Measurements from ENCODE around the gene PWWP2B. TPM values are rescaled to one million over a fixed set of nuclear protein-coding genes. Genes with fewer than 3 reads are reported as not detected.

PWWP2B gene
- total and polyA plus RNA-seq, 2 of the 4 experiments (the other 2 are of a cell fraction) = 1.7 to 2.2 TPM

DNA sequence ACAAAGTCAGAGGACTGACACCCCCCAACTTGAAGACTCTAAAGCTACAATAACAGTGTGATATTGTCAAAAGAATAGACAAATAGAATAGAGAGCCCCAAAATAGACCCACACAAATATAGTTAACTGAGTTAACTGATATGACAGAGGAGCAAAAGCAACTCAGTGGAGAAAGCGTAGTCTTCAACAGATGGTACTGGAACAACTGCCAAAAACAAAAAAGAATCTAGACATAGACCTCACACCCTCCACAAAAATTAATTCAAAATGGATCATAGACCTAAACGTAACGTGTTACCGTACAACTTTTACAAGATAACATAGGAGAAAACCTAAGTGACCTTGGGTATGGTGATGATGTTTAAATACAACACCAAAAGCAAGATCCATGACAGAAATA is 28.6 kb upstream of the PWWP2B start:
- no peak overlapping the region for H3K14ac ChIP-seq (replicated peaks; ENCODE audit: low read depth, low read length)
- H2BK120ac ChIP-seq (ENCODE audit: low read depth, low read length) = no peak overlapping the region
- H2BK15ac ChIP-seq (ENCODE audit: low read depth, low read length) = no peak overlapping the region
- WGBS, 2 experiments (ENCODE audit: extremely low coverage in 2 of 2, insufficient read length in 1 of 2) = no CpG with 5 or more reads among the region's 4 CpGs
- intact Hi-C loops (cut with micrococcal nuclease) = no loop called here
- no peak overlapping the region for H3K18ac ChIP-seq (ENCODE audit: low read depth, low read length)
- H3K9me1 ChIP-seq (ENCODE audit: insufficient read depth, low read length) = 0 out of 2 replicates have a peak, but pooled peaks cover 5% of the 10 kb centered on the region
- no peaks in the 10 kb centered on the region for H3K4me1 ChIP-seq (ENCODE audit: control insufficient read depth, insufficient read depth, low read length)
- DNase-seq (no peak), ATAC-seq (ENCODE audit: low read depth) (no peak)
- H4K8ac ChIP-seq (ENCODE audit: low read depth in 2 of 2, low read length in 2 of 2) = no peak overlapping the region
- dilution Hi-C loops (cut with HindIII; ENCODE audit: low sequenced_read_pairs, unreplicated experiment) = no loop called here
- no peak overlapping the region for H3K4me3 ChIP-seq (ENCODE audit: insufficient read depth, low read depth, low read length)
- no peak overlapping the region for H4K91ac ChIP-seq (ENCODE audit: insufficient read depth, low read depth, low read length)
- no peak overlapping the region for H3K23ac ChIP-seq (ENCODE audit: low read depth, low read length)
- H2AK9ac ChIP-seq (replicated peaks; ENCODE audit: low read depth, low read length, poor library complexity) = no peak overlapping the region
- no TSS peak for BruUV-seq (replicated peaks)
- H4K5ac ChIP-seq (ENCODE audit: low read depth, low read length) = no peak overlapping the region
- H4K20me1 ChIP-seq (ENCODE audit: insufficient read depth, low read length) = no peaks in the 10 kb centered on the region
- H3K56ac ChIP-seq (ENCODE audit: extremely low read depth, insufficient read depth, low read length) = no peak overlapping the region
- H2AFZ ChIP-seq (replicated peaks; ENCODE audit: low read length, poor library complexity) = no peak overlapping the region
- H2BK20ac ChIP-seq (ENCODE audit: low read depth, low read length) = no peak overlapping the region
- H2AK5ac ChIP-seq (ENCODE audit: low read depth, low read length) = no peak overlapping the region
- H3K9me3 ChIP-seq (ENCODE audit: control insufficient read depth, insufficient read depth, low read length) = no peaks in the 10 kb centered on the region
- H3K79me1 ChIP-seq (ENCODE audit: low read depth in 1 of 2, low read length in 2 of 2) = no peaks in the 10 kb centered on the region
- no peak overlapping the region for H2BK5ac ChIP-seq (ENCODE audit: low read depth, low read length, poor library complexity, severe bottlenecking)
- no peak overlapping the region for H3K27ac ChIP-seq (ENCODE audit: insufficient read depth, low read length)
- ChIA-PET POLR2A (ENCODE audit: unreplicated experiment) (no interaction called here), CTCF (interaction anchor here (1.0 kb wide), 1 partner anchor 8 kb away, joined by 4 read pairs; no protein-coding TSS in a partner anchor)
- H3K27me3 ChIP-seq (ENCODE audit: control insufficient read depth, insufficient read depth, low read length) = no peaks in the 10 kb centered on the region
- TF ChIP-seq, protein P1, sequence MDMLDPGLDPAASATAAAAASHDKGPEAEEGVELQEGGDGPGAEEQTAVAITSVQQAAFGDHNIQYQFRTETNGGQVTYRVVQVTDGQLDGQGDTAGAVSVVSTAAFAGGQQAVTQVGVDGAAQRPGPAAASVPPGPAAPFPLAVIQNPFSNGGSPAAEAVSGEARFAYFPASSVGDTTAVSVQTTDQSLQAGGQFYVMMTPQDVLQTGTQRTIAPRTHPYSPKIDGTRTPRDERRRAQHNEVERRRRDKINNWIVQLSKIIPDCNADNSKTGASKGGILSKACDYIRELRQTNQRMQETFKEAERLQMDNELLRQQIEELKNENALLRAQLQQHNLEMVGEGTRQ (IDR thresholded peaks at IDR 0.05; ENCODE audit: low read depth, low read length) = no peak
- TF ChIP-seq, protein P2, sequence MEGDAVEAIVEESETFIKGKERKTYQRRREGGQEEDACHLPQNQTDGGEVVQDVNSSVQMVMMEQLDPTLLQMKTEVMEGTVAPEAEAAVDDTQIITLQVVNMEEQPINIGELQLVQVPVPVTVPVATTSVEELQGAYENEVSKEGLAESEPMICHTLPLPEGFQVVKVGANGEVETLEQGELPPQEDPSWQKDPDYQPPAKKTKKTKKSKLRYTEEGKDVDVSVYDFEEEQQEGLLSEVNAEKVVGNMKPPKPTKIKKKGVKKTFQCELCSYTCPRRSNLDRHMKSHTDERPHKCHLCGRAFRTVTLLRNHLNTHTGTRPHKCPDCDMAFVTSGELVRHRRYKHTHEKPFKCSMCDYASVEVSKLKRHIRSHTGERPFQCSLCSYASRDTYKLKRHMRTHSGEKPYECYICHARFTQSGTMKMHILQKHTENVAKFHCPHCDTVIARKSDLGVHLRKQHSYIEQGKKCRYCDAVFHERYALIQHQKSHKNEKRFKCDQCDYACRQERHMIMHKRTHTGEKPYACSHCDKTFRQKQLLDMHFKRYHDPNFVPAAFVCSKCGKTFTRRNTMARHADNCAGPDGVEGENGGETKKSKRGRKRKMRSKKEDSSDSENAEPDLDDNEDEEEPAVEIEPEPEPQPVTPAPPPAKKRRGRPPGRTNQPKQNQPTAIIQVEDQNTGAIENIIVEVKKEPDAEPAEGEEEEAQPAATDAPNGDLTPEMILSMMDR (conservative IDR thresholded peaks at IDR 0.05; ENCODE audit: low read depth, low read length) = no peak
- no peak for TF ChIP-seq BHLHE40 (IDR thresholded peaks at IDR 0.05; ENCODE audit: low read depth, low read length)
- TF ChIP-seq MAZ (IDR thresholded peaks at IDR 0.05; ENCODE audit: borderline replicate concordance, low read depth, low read length) = no peak
- no peak for TF ChIP-seq POLR2A (IDR thresholded peaks at IDR 0.05; ENCODE audit: low read depth, low read length)
- no peak for TF ChIP-seq FOS (IDR thresholded peaks at IDR 0.05; ENCODE audit: low read depth, low read length)
- no peak for TF ChIP-seq RAD21 (IDR thresholded peaks at IDR 0.05; ENCODE audit: low read length)
- TF ChIP-seq, protein P3, sequence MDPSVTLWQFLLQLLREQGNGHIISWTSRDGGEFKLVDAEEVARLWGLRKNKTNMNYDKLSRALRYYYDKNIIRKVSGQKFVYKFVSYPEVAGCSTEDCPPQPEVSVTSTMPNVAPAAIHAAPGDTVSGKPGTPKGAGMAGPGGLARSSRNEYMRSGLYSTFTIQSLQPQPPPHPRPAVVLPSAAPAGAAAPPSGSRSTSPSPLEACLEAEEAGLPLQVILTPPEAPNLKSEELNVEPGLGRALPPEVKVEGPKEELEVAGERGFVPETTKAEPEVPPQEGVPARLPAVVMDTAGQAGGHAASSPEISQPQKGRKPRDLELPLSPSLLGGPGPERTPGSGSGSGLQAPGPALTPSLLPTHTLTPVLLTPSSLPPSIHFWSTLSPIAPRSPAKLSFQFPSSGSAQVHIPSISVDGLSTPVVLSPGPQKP (IDR thresholded peaks at IDR 0.05; ENCODE audit: borderline replicate concordance, low read depth, low read length) = no peak
- no peak for TF ChIP-seq CHD1 (IDR thresholded peaks at IDR 0.05; ENCODE audit: low read depth, low read length)
- no peak for TF ChIP-seq MXI1 (IDR thresholded peaks at IDR 0.05; ENCODE audit: borderline replicate concordance, low read depth, low read length)
- TF ChIP-seq MAFK (IDR thresholded peaks at IDR 0.05; ENCODE audit: low read depth, low read length) = no peak
- no peak for TF ChIP-seq CEBPB (IDR thresholded peaks at IDR 0.05; ENCODE audit: low read depth, low read length)
- no peak for TF ChIP-seq NFE2L2 (IDR thresholded peaks at IDR 0.05; ENCODE audit: low read depth, low read length)
- TF ChIP-seq RCOR1 (IDR thresholded peaks at IDR 0.05; ENCODE audit: insufficient replicate concordance, low read length) = no peak
- TF ChIP-seq SMC3 (IDR thresholded peaks at IDR 0.05; ENCODE audit: low read depth, low read length) = no peak
- no peak for TF ChIP-seq RFX5 (IDR thresholded peaks at IDR 0.05; ENCODE audit: low read depth, low read length)
- H3K9ac ChIP-seq (ENCODE audit: low read depth, low read length) = no peak overlapping the region
- in situ Hi-C loops (cut with MboI; ENCODE audit: low sequenced_read_pairs) = no loop called here
- H3K36me3 ChIP-seq (ENCODE audit: control insufficient read depth, insufficient read depth, low read length) = peaks cover 9% of the 10 kb centered on the region; the same call in 1 of the 2 replicates
- H3K4me2 ChIP-seq (ENCODE audit: low read depth, low read length) = no peak overlapping the region
- no peak overlapping the region for H3K4ac ChIP-seq (ENCODE audit: low read depth, low read length)

All from IMR-90 (cell line).